Measurements from ENCODE around the gene CRISP3. TPM values are rescaled to one million over a fixed set of nuclear protein-coding genes. Genes with fewer than 3 reads are reported as not detected.
"Not testable (repeated sequence)": the region's sequence is repeated elsewhere in the genome, so short reads cannot be mapped to it uniquely, and the experiment has no call there.

CRISP3 gene
- total and polyA plus RNA-seq, 4 experiments from 2014 or later: not detected

- no peak overlapping the region for H3K27ac ChIP-seq (ENCODE audit: low read depth, low read length)
- no peaks in the 10 kb centered on the region for H3K27me3 ChIP-seq (ENCODE audit: insufficient read depth, low read length)
- no peaks in the 10 kb centered on the region for H3K36me3 ChIP-seq (ENCODE audit: insufficient read depth, low read length)
- no peaks in the 10 kb centered on the region for H3K4me1 ChIP-seq (ENCODE audit: insufficient read depth, low read length)
- intact Hi-C loops (cut with micrococcal nuclease): no loop called here
- H3K36me3 Mint-ChIP-seq: no peaks in the 10 kb centered on the region
- ChIA-PET POLR2A (ENCODE audit: partially characterized antibody) (interaction anchor here (0.7 kb wide), 1 partner anchor 800 kb away, joined by 3 read pairs; no protein-coding TSS in a partner anchor), CTCF (ENCODE audit: partially characterized antibody) (no interaction called here)
- no peaks in the 10 kb centered on the region for H3K4me1 Mint-ChIP-seq
- H3K27me3 Mint-ChIP-seq: no peaks in the 10 kb centered on the region
- peaks cover 0 to 3% (median 0%) of the 10 kb centered on the region in 8 donors for H3K9me3 Mint-ChIP-seq
- DNase-seq: no peak
- H3K4me3 Mint-ChIP-seq: no peak overlapping the region
- H3K9me3 ChIP-seq (ENCODE audit: control insufficient read depth in 1 of 2, low read length in 2 of 2): no peaks in the 10 kb centered on the region
- no peak overlapping the region for H3K4me3 ChIP-seq (ENCODE audit: low read length in 2 of 2)
- H3K27ac Mint-ChIP-seq: no peak overlapping the region
Observed at GRCh38 chr6:49732781-49733180, 11.4 kb downstream of the CRISP3 start.

GRCh38 chr6:49730251-49730650 lies 13.9 kb downstream of the CRISP3 start:
- Mint-ChIP-seq H3K4me1 (no peaks in the 10 kb centered on the region), H3K4me3 (no peak overlapping the region), H3K36me3 (no peaks in the 10 kb centered on the region), H3K27ac (no peak overlapping the region), H3K9me3 (peaks cover 0 to 3% (median under 1%) of the 10 kb centered on the region in 8 donors), H3K27me3 (no peaks in the 10 kb centered on the region)
- H3K36me3 ChIP-seq (ENCODE audit: insufficient read depth, low read length): no peaks in the 10 kb centered on the region
- no peaks in the 10 kb centered on the region for H3K9me3 ChIP-seq (ENCODE audit: control insufficient read depth in 1 of 2, low read length in 2 of 2)
- no peak for DNase-seq
- no peak overlapping the region for H3K4me3 ChIP-seq (ENCODE audit: low read length in 2 of 2)
- no peaks in the 10 kb centered on the region for H3K27me3 ChIP-seq (ENCODE audit: insufficient read depth, low read length)
- intact Hi-C loops (cut with micrococcal nuclease): no loop called here
- ChIA-PET CTCF (ENCODE audit: partially characterized antibody) (no interaction called here), POLR2A (ENCODE audit: partially characterized antibody) (no interaction called here)
- H3K27ac ChIP-seq (ENCODE audit: low read depth, low read length): no peak overlapping the region
- no peaks in the 10 kb centered on the region for H3K4me1 ChIP-seq (ENCODE audit: insufficient read depth, low read length)

GRCh38 chr6:49723917-49724316 lies 20.3 kb downstream of the CRISP3 start:
- H3K9me3 Mint-ChIP-seq; H3K36me3 ChIP-seq (ENCODE audit: insufficient read depth, low read length); H3K27me3 ChIP-seq (ENCODE audit: insufficient read depth, low read length); H3K27ac ChIP-seq (ENCODE audit: low read depth, low read length); CTCF ChIA-PET (ENCODE audit: partially characterized antibody); H3K4me1 ChIP-seq (ENCODE audit: insufficient read depth, low read length); H3K27ac Mint-ChIP-seq; H3K27me3 Mint-ChIP-seq; intact Hi-C loops (cut with micrococcal nuclease); H3K4me3 ChIP-seq (ENCODE audit: low read length in 2 of 2); H3K9me3 ChIP-seq (ENCODE audit: control insufficient read depth in 1 of 2, low read length in 2 of 2); H3K4me3 Mint-ChIP-seq; DNase-seq; H3K4me1 Mint-ChIP-seq; H3K36me3 Mint-ChIP-seq; POLR2A ChIA-PET (ENCODE audit: partially characterized antibody): not testable (repeated sequence)

- DNase-seq: no peak
- ChIA-PET POLR2A (ENCODE audit: partially characterized antibody) (no interaction called here), CTCF (ENCODE audit: partially characterized antibody) (no interaction called here)
- Histone ChIP-seq H3K4me1 (ENCODE audit: insufficient read depth, low read length) (no peaks in the 10 kb centered on the region), H3K27ac (ENCODE audit: low read depth, low read length) (no peak overlapping the region), H3K27me3 (ENCODE audit: insufficient read depth, low read length) (no peaks in the 10 kb centered on the region), H3K4me3 (ENCODE audit: low read length in 2 of 2) (no peak overlapping the region), H3K9me3 (ENCODE audit: control insufficient read depth in 1 of 2, low read length in 2 of 2) (no peaks in the 10 kb centered on the region), H3K36me3 (ENCODE audit: insufficient read depth, low read length) (no peaks in the 10 kb centered on the region)
- Mint-ChIP-seq H3K4me3 (no peak overlapping the region), H3K9me3 (peaks cover 0 to 13% (median 4%) of the 10 kb centered on the region in 8 donors), H3K27ac (no peak overlapping the region), H3K36me3 (no peaks in the 10 kb centered on the region), H3K27me3 (no peaks in the 10 kb centered on the region), H3K4me1 (no peaks in the 10 kb centered on the region)
- intact Hi-C loops (cut with micrococcal nuclease): no loop called here
Observed at GRCh38 chr6:49721297-49721696, 22.9 kb downstream of the CRISP3 start.

- DNase-seq: no peak
- Histone ChIP-seq H3K4me3 (ENCODE audit: low read length in 2 of 2) (no peak overlapping the region), H3K9me3 (ENCODE audit: control insufficient read depth in 1 of 2, low read length in 2 of 2) (no peaks in the 10 kb centered on the region), H3K27me3 (ENCODE audit: insufficient read depth, low read length) (no peaks in the 10 kb centered on the region), H3K36me3 (ENCODE audit: insufficient read depth, low read length) (no peaks in the 10 kb centered on the region), H3K27ac (ENCODE audit: low read depth, low read length) (no peak overlapping the region), H3K4me1 (ENCODE audit: insufficient read depth, low read length) (no peaks in the 10 kb centered on the region)
- no peak overlapping the region for H3K4me3 Mint-ChIP-seq
- ChIA-PET POLR2A (ENCODE audit: partially characterized antibody) (no interaction called here), CTCF (ENCODE audit: partially characterized antibody) (no interaction called here)
- no peaks in the 10 kb centered on the region for H3K4me1 Mint-ChIP-seq
- no peaks in the 10 kb centered on the region for H3K27me3 Mint-ChIP-seq
- intact Hi-C loops (cut with micrococcal nuclease): no loop called here
- no peaks in the 10 kb centered on the region for H3K36me3 Mint-ChIP-seq
- peaks cover 0 to 10% (median 3%) of the 10 kb centered on the region in 8 donors for H3K9me3 Mint-ChIP-seq
- no peak overlapping the region for H3K27ac Mint-ChIP-seq
Observed at GRCh38 chr6:49720372-49720771, 23.8 kb downstream of the CRISP3 start.

GRCh38 chr6:49713346-49713745 lies 30.8 kb downstream of the CRISP3 start, which contains the start of gene CRISP2:
Gene CRISP2, minus strand, starts transcription at chr6:49713543. Its CDS starts 4,347 bp downstream, at chr6:49709196.
- CTCF ChIA-PET (ENCODE audit: partially characterized antibody): no interaction called here
- Mint-ChIP-seq H3K4me1 (no peaks in the 10 kb centered on the region), H3K27me3 (no peaks in the 10 kb centered on the region), H3K36me3 (no peaks in the 10 kb centered on the region), H3K4me3 (no peak within 1 kb of the TSS), H3K27ac (no peak within 1 kb of the TSS), H3K9me3 (peaks cover 0 to 10% (median 4%) of the 10 kb centered on the region in 8 donors)
- Histone ChIP-seq H3K36me3 (ENCODE audit: insufficient read depth, low read length) (no peaks in the 10 kb centered on the region), H3K4me3 (ENCODE audit: low read length in 2 of 2) (no peak within 1 kb of the TSS), H3K27ac (ENCODE audit: low read depth, low read length) (no peak within 1 kb of the TSS), H3K4me1 (ENCODE audit: insufficient read depth, low read length) (no peaks in the 10 kb centered on the region), H3K9me3 (ENCODE audit: control insufficient read depth in 1 of 2, low read length in 2 of 2) (no peaks in the 10 kb centered on the region), H3K27me3 (ENCODE audit: insufficient read depth, low read length) (no peaks in the 10 kb centered on the region)
- POLR2A ChIA-PET (ENCODE audit: partially characterized antibody): no interaction called here
- no peak for DNase-seq
- intact Hi-C loops (cut with micrococcal nuclease): no loop called here

GRCh38 chr6:49698478-49698877 lies 45.7 kb downstream of the CRISP3 start:
- POLR2A ChIA-PET (ENCODE audit: partially characterized antibody): no interaction called here
- H3K36me3 ChIP-seq (ENCODE audit: insufficient read depth, low read length): no peaks in the 10 kb centered on the region
- peaks cover 0 to 13% (median 5%) of the 10 kb centered on the region in 8 donors for H3K9me3 Mint-ChIP-seq
- no peak overlapping the region for H3K27ac Mint-ChIP-seq
- no peaks in the 10 kb centered on the region for H3K9me3 ChIP-seq (ENCODE audit: control insufficient read depth in 1 of 2, low read length in 2 of 2)
- CTCF ChIA-PET (ENCODE audit: partially characterized antibody): no interaction called here
- H3K4me3 Mint-ChIP-seq: no peak overlapping the region
- no peaks in the 10 kb centered on the region for H3K4me1 Mint-ChIP-seq
- no peaks in the 10 kb centered on the region for H3K36me3 Mint-ChIP-seq
- intact Hi-C loops (cut with micrococcal nuclease): no loop called here
- H3K4me1 ChIP-seq (ENCODE audit: insufficient read depth, low read length): no peaks in the 10 kb centered on the region
- H3K27me3 ChIP-seq (ENCODE audit: insufficient read depth, low read length): no peaks in the 10 kb centered on the region
- DNase-seq: no peak
- H3K27me3 Mint-ChIP-seq: no peaks in the 10 kb centered on the region
- no peak overlapping the region for H3K27ac ChIP-seq (ENCODE audit: low read depth, low read length)
- H3K4me3 ChIP-seq (ENCODE audit: low read length in 2 of 2): no peak overlapping the region

GRCh38 chr6:49693512-49693911 lies 50.7 kb downstream of the CRISP3 start:
- CTCF ChIA-PET (ENCODE audit: partially characterized antibody): no interaction called here
- Mint-ChIP-seq H3K27me3 (no peaks in the 10 kb centered on the region), H3K9me3 (peaks cover 2 to 25% (median 11%) of the 10 kb centered on the region in 8 donors), H3K27ac (no peak overlapping the region), H3K36me3 (no peaks in the 10 kb centered on the region), H3K4me1 (no peaks in the 10 kb centered on the region), H3K4me3 (no peak overlapping the region)
- Histone ChIP-seq H3K4me3 (ENCODE audit: low read length in 2 of 2) (no peak overlapping the region), H3K27me3 (ENCODE audit: insufficient read depth, low read length) (no peaks in the 10 kb centered on the region), H3K9me3 (ENCODE audit: control insufficient read depth in 1 of 2, low read length in 2 of 2) (no peaks in the 10 kb centered on the region), H3K36me3 (ENCODE audit: insufficient read depth, low read length) (no peaks in the 10 kb centered on the region), H3K27ac (ENCODE audit: low read depth, low read length) (no peak overlapping the region), H3K4me1 (ENCODE audit: insufficient read depth, low read length) (no peaks in the 10 kb centered on the region)
- POLR2A ChIA-PET (ENCODE audit: partially characterized antibody): no interaction called here
- intact Hi-C loops (cut with micrococcal nuclease): no loop called here
- DNase-seq: no peak

Data from CD4-positive, alpha-beta memory T cell (primary cell).